Fibroblast of gingiva (primary cell): ENCODE data around the gene LAMA3.
A peak's percentile ranks its signal among the peaks of the same experiment; 100 is the strongest.

ENCODE experiments used
- DNase-seq: peaks from one replicate; pipeline ENCODE4 v3.0.0-alpha.2; 2011; ENCODE audit warnings: low read depth

Gene LAMA3

DNA sequence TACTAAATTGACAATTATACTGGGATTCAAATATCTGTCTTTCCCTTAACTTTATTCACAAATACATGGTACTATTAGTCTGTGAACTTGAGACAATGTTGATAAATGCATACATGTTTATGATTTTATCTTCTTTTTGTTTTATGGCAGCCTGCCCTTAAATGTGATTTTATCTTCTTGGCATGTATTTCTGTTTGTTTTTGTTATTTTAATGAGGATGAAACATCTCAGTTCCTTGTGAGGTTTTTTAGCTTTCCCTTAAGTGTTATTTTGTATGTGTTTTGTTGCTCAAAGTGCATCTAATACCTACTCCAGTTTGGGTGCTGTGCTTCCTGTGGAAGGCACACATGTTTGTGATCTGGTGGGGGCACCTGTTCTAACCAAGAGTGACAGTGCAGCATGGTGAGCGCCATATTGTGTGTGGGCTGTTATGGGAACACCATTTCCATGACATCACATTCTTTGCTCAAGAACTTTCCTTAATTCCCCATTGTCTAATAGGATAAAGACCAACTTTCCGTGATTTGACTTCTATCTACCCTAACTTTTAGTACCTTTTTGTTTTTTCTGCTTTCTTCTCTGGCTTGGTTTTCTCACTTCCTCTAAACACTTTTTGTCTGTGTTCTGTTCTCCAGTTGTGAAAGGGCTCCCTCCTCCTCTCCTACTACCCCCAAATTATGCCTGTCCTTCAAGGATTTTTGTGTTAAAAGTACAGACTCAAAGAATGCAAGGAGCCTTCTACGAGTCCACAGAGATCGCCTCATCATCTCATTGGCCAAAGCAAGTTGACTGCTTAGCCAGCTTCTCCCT lies 163.2 kb downstream of the LAMA3 start:
- DNase-seq, result no peak

- peak; percentile 71 for DNase-seq
Observed at GRCh38 chr18:23853448-23854195, 164.4 kb downstream of the LAMA3 start.

DNA sequence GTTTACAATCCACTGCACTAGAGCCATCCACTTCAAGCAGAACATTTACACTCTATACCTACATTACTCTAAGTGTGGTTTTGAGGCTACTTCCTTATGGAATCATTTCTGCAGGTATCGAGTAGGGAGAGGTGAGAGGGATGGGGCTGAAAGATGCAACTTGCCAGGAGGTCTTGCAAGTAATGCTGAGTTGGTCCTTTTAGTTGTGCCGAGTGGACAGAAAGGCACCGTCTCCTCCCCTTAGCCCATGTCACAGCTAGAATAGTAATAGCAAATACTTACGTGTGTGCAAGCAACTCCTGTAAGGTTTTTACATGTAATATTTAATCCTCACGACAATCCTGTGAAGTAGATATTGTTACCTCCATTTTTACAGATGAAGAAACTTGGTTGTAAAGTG lies 166.5 kb downstream of the LAMA3 start:
- no peak for DNase-seq

DNA sequence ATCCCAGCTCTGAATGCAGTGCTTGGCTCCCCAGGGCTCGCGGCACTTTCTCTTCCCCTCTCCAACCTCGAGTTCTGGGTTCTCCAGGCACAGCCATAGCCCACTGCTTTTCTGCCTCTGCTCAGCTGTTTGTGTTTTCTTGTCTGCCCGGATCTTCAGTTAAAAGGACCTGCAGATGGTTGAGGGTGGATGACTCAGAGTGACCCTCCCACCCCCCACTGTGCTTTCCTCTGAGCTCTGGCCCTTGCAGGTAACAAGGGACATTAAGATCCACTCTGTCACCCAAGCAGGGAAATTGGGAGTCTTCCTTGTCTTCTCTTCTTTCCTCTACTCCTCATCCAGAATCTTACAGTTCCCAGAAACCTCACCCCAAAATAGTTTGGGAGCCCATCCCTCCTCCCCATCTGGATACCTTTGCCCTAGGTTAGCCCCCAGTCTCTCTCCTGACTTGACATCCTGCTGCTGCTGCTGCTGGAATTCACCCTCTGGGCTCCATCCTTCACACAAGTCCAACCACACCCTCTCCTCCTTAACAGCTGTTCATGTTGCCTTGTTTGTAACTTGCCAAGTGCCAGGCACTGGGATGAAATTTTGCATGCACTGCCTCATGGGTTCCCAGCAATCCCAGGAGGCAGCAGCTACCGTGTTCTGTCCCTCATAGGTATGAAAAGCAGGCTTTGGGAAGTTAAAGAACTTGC lies 167.4 kb downstream of the LAMA3 start:
- no peak for DNase-seq

DNA sequence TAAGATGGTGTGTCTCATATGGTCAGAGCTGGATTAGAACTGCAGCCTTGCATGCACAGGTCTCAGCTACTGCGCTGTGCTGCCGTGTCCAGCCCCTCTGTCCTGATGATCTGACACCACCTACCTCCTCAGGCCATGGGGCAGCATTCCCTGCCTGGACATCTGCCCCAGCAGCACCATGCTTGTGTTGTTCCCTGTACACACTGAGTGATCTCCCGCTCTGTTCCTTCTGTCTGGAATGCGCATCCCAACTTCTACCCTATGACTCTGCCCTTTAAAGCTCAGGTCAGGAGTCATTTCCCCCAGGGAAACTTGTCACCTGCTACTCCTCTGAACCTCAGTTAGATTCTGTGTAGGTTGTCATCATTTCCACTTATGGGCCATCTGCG lies 167.9 kb downstream of the LAMA3 start:
- no peak for DNase-seq

GRCh38 chr18:23857756-23858155 lies 168.5 kb downstream of the LAMA3 start:
- DNase-seq, result no peak

DNA sequence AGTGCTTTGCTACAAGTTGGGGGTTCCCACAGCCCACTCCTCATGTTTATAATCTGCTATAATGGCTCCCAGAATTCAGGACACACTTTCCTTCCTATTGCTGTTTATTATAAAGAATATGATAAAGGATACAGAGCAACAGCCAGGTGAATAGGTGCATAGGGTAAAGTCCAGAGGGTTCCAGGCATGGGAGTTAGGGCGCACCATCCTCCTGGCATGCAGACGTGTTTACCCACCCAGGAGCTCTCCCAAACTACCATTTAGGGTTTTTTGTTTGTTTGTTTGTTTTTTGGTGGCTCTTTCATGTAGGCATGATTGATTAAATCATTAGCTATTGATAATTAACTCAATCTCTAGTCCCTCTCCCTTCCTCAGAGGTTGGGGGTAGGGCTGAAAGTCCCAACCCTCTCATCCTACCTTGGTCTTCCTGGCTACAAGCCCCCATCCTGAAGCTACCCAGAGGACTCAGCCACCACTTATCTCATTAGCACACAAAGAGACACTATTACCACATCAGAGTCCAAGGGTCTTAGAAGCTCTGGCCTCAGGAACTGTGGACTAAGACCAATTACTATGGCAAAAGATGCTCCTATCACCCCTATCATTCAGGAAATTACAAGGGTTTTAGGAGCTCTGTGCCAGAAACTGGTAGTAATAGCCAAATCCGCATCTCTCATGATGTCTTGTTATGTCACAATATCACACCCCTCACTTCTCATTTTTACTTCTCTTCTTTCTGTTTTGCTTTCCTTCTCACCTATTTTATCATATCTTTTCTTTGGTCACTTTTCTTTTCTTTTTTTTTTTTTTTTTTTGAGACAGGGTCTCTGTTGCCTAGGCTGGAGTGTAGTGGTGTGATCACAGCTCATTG lies 170.4 kb downstream of the LAMA3 start:
- no peak for DNase-seq

DNA sequence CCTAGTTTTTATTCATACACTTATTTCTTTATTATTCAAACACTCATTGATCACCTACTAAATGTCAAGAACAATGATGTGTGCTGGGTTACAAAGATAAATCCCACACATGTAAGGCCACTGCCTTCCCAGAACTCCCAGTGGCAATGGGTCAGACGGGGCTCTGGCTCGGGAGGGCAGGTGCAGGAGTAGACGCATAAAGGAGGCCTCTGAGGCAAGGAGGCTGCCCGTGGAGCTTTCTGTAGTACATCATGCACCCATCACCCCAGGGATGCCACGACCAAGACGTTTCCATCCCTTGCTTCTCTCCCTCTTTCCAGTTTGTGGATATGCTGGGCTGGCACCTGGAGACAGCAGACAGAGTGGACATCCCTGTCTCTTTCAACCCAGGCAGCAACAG lies 172.1 kb downstream of the LAMA3 start:
- no peak for DNase-seq

GRCh38 chr18:23861805-23862470 lies 172.7 kb downstream of the LAMA3 start:
- DNase-seq, result peak; percentile 89

- no peak for DNase-seq
Observed at GRCh38 chr18:23864624-23865023, 175.4 kb downstream of the LAMA3 start.

- DNase-seq, result no peak
Observed at GRCh38 chr18:23867006-23867405, 177.8 kb downstream of the LAMA3 start.

DNA sequence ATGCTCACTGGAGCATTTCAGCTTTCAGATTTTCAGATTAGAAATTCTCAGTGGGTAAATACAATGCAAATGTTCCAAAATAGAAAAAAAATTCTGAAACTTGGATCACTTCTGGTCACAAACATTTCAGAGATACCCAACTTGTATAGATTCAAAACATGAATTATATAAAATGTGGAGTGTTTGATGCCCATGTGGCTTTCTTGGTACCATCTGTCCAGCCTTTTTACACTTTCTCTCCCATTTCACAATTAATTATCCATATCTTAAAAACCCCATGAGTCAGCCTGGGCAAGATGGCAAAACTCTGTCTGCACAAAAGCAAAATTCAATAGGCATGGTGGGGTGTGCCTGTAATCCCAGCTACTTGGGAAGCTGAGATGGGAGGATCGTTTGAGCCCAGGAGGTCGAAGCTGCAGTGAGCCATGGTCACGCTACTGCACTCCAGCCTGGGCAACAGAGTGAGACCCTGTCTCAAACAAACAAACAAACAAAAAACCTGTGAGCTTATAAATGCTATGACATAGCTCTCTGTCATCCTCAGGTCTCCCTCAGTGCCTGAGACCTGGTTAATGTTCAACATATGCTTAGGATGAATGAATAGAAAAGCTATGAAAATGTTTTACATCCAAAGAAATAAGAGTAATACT lies 179.0 kb downstream of the LAMA3 start:
- no peak for DNase-seq

DNA sequence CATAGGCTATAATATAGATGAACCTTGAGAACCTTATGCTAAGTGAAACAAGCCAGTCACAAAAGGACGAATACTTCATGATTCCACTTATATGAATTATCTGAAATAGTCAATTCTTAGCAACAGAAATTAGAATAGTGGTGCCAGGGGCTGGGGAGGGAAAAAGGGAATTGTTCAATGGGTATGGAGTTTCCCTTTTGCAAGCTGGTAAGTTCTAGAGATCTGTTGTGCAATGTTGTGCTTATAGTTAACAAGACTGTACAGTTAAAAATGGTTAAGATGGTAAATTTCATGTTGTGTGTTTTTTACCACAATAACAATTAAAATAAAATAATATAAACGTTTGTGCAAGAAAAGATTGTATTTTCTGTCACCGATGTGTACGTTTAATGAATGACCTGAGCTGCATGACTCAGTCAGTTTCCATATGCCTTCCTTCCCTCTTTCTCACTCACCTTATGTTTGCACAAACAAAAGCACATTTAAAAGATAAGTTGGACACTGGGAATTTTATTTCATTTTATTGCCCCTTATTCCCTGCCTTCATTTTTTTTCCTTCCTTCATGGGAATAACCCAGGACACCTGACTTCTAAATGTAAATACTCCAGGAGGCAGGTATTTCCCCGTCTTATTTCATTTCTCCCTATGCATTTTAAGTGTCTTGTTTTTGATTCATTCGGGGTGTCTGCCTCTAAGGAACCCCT lies 181.6 kb downstream of the LAMA3 start:
- DNase-seq, result no peak

DNA sequence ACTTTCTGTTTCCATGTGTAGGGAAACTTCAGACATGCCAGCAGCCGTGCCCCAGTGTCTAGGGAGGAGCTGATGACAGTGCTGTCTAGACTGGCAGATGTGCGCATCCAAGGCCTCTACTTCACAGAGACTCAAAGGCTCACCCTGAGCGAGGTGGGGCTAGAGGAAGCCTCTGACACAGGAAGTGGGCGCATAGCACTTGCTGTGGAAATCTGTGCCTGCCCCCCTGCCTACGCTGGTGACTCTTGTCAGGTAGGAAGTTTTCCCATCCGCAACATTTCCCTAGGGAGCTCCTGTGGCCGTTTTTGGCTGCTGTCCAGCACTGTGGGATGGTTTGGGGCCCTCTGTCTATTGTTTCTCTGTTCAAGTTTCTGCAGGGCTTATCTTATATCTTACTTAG lies 182.2 kb downstream of the LAMA3 start:
- DNase-seq, result no peak

DNA sequence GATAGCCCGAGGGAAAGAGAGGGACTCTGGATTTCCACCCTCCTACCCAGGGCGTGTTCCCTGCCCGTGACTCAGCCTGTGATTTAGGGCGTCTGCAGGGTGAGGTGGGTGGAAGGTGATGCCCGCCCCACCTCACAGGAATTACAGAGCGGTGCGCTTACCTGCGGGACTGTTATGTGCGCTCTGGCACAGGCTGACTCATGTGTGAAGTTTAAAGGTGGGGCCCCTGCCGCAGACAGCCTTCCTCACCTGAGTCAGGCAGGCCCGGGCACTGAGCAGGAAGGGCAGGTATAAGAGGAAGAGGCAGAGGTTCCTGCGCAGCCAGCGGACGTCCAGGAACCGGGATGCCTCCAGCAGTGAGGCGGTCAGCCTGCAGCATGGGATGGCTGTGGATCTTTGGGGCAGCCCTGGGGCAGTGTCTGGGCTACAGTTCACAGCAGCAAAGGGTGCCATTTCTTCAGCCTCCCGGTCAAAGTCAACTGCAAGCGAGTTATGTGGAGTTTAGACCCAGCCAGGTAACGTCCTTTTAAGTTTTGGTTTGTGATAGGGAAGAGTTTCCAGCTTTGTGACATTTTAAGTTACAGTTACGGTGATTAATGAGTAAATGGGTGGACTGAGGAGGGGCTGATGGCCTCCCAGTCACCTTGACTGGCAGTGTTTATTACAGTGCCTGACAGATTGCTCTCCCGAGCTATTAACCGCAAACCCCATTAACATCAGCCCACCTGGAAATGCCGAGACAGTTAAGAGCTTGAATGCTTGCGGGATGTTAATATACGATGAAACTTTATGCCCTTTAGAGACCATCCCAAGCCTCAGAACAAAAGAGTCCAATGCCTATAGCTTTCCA lies 183.7 kb downstream of the LAMA3 start:
- no peak for DNase-seq

DNA sequence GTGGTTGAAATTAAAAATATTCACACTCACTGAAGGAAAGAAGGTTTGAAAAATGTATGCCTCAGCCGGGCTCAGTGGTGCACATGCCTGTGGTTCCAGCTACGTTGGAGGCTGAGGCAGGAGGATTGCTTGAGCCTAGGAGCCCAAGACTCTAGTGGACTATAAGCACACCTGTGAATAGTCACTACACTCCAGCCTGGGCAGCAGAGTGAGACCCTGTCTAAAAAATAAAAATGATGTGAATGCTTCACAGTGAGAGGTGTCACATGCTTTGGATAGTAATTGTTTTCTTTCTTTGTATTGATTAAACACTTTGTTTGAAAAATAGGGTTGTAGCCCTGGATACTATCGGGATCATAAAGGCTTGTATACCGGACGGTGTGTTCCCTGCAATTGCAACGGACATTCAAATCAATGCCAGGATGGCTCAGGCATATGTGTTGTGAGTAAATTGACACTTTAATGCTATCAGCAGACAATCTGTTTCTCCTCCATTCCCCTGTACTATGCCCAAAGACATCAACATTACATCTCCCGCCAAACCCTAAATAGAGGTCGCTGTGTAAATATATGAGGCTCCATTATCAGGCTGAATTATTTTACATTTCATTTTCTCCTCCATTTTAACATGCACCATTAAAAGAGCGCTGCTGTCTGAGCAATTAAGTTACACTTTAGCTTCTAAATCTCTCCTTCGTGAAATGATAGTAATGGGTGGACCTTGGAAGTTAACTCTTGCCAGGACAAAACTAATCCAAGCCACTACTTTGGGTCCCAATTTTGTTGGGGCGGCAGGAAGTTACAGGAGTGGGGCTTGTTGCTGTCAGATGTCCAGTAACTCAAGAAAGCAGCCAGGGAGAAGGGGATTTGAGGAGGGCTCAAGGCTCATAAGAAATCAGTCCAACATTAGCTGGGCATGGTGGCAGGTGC lies 187.0 kb downstream of the LAMA3 start:
- no peak for DNase-seq

DNA sequence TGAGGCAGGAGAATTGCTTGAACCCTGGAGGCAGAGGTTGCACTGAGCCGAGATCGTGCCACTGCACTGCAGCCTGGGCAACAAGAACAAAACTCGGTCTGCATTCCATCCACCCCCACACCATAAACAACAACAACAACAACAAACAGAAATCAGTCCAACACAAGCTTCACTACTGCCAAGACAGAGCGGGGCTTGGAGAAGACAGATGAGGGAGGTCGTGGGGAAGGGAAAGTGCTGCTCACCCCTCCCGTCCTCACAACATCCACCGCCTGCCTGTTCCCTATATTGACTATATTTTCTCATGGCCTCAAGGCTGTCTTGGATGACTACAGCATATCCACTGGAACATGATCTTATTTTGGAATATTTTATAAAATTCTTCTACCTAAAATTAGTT lies 187.7 kb downstream of the LAMA3 start:
- no peak for DNase-seq

GRCh38 chr18:23877371-23877770 lies 188.1 kb downstream of the LAMA3 start:
- no peak for DNase-seq
